Coronary artery (tissue), 2 donors: Measurements from ENCODE around the gene TSC22D4.

ENCODE experiments used
- DNase-seq: peaks from one replicate; pipeline ENCODE4 v3.0.0-alpha.2; 2017; ENCODE audit warnings: low spot score
- H3K27ac ChIP-seq, 2 donors: fragments of 200-600 bp; sonication (generic); one replicate each; pipeline ENCODE4 v1.5.1; 2016 to 2019
- H3K4me3 ChIP-seq: fragments of 200-600 bp; sonication (generic); 2 replicates; pipeline ENCODE4 v1.5.1; 2016; ENCODE audit warnings: mild to moderate bottlenecking, moderate library complexity
- TF ChIP-seq, protein P1 (sequence below): fragments of 200-600 bp; sonication (generic); IDR thresholded peaks from one replicate; pipeline ENCODE4 v1.5.1; 2019; ENCODE audit warnings: antibody characterized with exemption

The TSC22D4 gene

DNA sequence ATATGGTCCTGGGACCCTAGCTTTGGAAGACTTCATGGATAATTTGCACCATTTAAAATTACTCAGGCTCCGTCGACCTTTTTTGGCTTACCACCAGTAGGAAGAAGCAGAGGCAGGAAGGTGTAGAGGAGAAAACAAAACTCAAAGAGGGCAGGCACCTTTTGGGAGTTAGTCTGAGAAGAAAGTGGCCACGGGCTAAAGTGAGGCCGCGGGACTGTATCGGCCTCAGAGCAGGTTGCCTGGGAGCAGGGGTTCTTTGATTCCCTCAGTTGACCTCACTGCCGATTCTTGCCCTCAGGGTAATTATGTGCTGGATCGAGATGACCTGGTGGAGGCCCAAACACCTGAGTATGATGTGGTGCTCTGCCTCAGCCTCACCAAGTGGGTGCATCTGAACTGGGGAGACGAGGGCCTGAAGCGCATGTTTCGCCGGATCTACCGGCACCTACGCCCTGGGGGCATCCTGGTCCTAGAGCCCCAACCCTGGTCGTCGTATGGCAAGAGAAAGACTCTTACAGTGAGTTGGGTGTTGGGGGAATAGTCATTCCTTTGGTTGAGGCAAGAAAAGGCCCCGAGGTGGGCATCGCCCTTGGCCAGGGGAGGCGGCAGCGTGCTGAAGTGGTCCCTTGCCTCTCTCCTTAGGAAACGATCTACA lies 46.3 kb downstream of the TSC22D4 start:
- Histone ChIP-seq H3K27ac (no peak overlapping the region), H3K4me3 (no peak overlapping the region)
- DNase-seq, result no peak
- TF ChIP-seq, protein P1, sequence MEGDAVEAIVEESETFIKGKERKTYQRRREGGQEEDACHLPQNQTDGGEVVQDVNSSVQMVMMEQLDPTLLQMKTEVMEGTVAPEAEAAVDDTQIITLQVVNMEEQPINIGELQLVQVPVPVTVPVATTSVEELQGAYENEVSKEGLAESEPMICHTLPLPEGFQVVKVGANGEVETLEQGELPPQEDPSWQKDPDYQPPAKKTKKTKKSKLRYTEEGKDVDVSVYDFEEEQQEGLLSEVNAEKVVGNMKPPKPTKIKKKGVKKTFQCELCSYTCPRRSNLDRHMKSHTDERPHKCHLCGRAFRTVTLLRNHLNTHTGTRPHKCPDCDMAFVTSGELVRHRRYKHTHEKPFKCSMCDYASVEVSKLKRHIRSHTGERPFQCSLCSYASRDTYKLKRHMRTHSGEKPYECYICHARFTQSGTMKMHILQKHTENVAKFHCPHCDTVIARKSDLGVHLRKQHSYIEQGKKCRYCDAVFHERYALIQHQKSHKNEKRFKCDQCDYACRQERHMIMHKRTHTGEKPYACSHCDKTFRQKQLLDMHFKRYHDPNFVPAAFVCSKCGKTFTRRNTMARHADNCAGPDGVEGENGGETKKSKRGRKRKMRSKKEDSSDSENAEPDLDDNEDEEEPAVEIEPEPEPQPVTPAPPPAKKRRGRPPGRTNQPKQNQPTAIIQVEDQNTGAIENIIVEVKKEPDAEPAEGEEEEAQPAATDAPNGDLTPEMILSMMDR, result no peak

DNA sequence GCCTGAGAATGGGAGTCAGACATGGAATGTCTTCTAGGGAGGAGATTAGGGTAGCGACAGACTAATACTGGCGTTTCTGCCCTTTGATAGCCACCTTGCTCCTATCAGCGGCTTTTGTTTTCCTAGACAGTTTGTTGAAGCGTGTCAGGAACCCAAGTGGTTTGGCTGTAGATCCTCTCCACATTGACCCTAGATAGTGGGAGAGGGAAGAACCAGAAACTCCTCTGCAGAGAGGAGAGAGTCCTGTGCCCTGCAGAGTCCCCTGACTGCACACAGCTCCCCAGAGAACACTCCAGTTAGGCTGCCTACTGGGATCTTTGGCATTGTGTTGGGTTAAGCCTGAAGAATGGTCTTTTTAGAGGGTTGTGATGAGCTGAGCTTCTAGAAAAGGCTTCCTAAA lies 47.0 kb downstream of the TSC22D4 start:
- TF ChIP-seq, protein P1, result no peak
- DNase-seq, result no peak
- Histone ChIP-seq H3K27ac (no peak overlapping the region), H3K4me3 (no peak overlapping the region)

DNA sequence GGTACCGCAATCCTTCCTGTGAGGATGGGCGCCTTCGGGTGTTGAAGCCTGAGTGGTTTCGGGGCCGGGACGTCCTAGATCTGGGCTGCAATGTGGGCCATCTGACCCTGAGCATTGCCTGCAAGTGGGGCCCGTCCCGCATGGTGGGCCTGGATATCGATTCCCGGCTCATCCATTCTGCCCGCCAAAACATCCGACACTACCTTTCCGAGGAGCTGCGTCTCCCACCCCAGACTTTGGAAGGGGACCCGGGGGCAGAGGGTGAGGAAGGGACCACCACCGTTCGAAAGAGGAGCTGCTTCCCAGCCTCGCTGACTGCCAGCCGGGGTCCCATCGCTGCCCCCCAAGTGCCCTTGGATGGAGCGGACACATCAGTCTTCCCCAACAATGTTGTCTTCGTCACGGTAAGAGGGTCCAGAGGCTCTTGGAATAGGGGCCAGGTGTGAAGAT lies 47.7 kb downstream of the TSC22D4 start:
- Histone ChIP-seq H3K4me3 (peak overlapping the region; percentile 80), H3K27ac (peak overlapping the region in 1 of 2 donors; percentile 100)
- DNase-seq, result no peak
- TF ChIP-seq, protein P1, result no peak

DNA sequence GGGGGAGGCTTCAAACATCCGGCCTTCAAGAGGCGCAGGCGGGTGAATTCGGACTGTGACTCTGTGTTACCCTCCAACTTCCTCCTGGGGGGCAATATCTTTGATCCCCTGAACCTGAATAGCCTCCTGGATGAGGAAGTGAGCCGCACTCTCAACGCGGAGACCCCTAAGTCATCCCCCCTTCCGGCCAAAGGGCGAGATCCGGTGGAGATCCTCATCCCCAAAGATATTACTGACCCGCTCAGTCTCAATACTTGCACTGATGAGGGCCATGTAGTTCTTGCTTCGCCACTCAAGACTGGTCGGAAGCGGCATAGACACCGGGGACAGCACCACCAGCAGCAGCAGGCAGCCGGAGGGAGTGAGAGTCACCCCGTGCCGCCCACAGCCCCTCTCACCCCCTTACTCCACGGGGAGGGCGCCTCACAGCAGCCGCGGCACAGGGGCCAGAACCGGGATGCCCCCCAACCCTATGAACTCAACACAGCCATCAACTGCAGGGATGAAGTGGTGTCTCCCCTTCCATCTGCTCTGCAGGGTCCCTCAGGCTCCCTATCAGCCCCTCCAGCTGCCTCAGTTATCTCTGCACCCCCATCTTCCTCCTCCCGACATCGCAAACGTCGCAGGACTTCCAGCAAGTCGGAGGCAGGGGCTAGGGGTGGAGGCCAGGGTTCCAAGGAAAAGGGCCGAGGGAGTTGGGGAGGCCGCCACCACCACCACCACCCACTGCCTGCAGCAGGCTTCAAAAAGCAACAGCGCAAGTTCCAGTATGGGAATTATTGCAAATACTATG lies 48.3 kb downstream of the TSC22D4 start:
- DNase-seq, result no peak
- Histone ChIP-seq H3K27ac (peak overlapping the region; percentile 99 to 100), H3K4me3 (peak overlapping the region; percentile 80)
- TF ChIP-seq, protein P1, result no peak

DNA sequence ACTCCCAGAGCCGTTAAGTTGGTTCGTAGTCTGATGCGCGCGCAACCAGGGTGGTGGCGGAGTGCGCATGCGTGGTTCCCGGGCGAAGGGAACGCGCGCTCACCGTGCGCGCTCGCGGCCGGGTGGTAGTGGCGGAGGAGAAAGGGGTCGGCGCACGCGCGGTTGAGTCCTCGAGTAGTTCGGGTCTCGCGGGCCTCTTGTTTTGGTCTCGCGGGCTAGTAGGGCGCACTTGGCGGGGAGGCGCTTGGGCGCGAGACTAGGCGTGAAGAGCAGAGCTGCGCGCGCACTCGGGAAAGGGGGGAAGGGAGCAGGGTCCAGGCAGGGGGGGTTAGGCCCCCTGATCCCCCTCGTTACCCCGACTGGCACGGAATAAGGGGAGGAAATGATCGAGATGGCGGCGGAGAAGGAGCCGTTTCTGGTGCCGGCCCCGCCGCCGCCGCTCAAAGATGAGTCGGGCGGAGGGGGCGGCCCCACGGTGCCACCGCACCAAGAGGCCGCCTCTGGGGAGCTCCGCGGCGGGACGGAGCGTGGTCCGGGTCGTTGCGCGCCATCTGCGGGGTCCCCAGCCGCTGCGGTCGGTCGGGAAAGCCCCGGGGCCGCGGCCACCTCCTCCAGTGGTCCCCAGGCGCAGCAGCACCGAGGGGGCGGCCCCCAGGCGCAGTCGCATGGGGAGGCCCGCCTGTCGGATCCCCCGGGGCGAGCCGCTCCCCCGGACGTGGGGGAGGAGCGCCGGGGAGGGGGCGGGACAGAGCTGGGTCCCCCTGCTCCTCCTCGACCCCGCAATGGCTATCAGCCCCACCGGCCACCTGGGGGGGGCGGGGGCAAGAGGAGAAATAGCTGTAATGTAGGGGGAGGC lies 49.1 kb downstream of the TSC22D4 start, which contains the start of gene MEPCE:
Gene MEPCE, plus strand, starts transcription at position 195 of the 856 bp plus-strand sequence. Its CDS starts 188 bp downstream, at position 383.
- H3K4me3 ChIP-seq, result peak within 1 kb of the TSS; percentile 80
- peak within 1 kb of the TSS; percentile 99 to 100 for H3K27ac ChIP-seq
- TF ChIP-seq, protein P1, result no peak
- peak; percentile 97 for DNase-seq

DNA sequence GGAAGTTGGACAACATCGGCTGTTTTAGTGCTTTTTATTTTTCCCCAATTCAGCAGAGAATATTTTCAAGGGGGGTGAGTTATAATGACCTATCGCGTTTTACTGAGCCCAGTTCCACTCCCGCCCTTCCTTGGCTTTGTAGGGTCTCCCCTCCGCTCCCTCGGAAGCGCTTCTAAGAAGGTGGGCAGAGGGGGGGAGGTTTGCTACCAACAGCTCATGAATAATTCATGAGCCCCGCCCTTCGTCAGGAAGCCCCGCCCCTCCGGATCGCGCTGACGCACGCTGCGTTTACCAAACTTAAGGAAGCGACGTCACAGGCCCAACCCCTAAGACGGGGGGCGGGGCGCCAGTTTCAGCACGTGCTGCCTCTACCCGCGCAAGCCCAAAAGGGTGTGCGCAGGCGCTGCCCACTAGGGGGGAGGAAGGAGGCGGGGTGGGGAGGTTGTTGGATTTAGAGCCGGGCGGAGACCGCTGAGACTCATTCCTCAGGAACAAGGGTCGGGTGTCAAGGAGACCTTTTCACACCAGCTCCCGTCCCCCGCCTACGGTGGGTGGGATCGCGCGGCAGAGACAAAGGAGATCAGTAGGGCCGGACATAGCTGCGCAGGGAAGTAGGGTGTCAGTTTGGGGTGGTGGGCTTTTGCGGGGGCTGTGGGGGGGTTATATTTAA lies 49.9 kb downstream of the TSC22D4 start:
- TF ChIP-seq, protein P1, result no peak
- H3K4me3 ChIP-seq, result peak overlapping the region; percentile 80
- H3K27ac ChIP-seq, result peak overlapping the region; percentile 99 to 100
- peak; percentile 100 for DNase-seq
